Measurements from ENCODE around the gene SLC39A5. TPM values are rescaled to one million over a fixed set of nuclear protein-coding genes. Genes with fewer than 3 reads are reported as not detected.

SLC39A5 gene
- total and polyA plus RNA-seq, 7 donors = 0.16 to 0.23 TPM; not detected in 5

DNA sequence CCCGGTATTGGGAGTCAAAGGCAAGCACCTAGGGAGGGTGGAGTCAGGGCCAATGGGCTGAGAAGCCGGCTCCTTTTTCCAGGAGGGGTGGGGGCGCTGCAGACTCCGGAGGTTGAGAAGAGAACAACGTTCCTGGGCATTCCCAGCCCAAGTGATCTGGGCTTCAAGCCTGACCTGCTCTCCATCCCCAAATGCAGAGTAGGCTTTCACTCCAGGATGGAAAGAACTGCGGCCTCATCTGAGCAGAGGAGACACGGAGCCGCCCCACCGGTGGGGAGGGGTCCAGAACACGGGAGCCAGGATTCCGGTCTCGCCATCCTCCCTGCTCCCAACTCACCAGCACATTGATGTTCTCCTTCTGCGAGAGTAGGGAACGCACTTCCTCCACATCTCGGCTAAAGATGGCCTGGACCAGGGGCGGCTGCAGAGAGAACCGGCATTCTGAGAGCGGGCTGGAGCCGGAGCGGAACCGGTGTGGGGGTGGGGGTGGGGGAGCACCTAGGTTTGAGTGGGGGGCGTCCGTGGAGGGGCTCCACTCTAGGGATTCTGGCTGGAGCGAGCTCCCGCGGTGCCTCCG lies 27.7 kb downstream of the SLC39A5 start:
- 1 to 2% (median 1%) methylated on average over 21 to 27 of the region's 27 CpGs for WGBS, 3 donors
- Histone ChIP-seq H3K36me3 (ENCODE audit: insufficient read depth in 1 of 2, low read depth in 1 of 2) (peaks cover 11 to 44% of the 10 kb centered on the region in 2 donors), H3K4me1 (peaks cover 41% of the 10 kb centered on the region), H3K4me3 (peak overlapping the region; percentile 97), H3K27me3 (ENCODE audit: insufficient read depth in 3 of 3, low read length in 2 of 3) (no peaks in the 10 kb centered on the region), H3K9me3 (no peaks in the 10 kb centered on the region), H3K27ac (peak overlapping the region; percentile 89)
- intact Hi-C loops (cut with DNase I) = loop anchor here (2.0 to 5.0 kb wide), 4 partner anchors 35 to 130 kb away; partner anchors contain the start of genes ESYT1 (in 1 of the 2), NABP2 (in 1 of the 2) and RNF41 (in 1 of the 2)
- ATAC-seq (peak; percentile 1 to 28 (median 6)), DNase-seq (no peak)
- TF ChIP-seq, protein P1, sequence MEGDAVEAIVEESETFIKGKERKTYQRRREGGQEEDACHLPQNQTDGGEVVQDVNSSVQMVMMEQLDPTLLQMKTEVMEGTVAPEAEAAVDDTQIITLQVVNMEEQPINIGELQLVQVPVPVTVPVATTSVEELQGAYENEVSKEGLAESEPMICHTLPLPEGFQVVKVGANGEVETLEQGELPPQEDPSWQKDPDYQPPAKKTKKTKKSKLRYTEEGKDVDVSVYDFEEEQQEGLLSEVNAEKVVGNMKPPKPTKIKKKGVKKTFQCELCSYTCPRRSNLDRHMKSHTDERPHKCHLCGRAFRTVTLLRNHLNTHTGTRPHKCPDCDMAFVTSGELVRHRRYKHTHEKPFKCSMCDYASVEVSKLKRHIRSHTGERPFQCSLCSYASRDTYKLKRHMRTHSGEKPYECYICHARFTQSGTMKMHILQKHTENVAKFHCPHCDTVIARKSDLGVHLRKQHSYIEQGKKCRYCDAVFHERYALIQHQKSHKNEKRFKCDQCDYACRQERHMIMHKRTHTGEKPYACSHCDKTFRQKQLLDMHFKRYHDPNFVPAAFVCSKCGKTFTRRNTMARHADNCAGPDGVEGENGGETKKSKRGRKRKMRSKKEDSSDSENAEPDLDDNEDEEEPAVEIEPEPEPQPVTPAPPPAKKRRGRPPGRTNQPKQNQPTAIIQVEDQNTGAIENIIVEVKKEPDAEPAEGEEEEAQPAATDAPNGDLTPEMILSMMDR (IDR thresholded peaks at IDR 0.05) = no peak

DNA sequence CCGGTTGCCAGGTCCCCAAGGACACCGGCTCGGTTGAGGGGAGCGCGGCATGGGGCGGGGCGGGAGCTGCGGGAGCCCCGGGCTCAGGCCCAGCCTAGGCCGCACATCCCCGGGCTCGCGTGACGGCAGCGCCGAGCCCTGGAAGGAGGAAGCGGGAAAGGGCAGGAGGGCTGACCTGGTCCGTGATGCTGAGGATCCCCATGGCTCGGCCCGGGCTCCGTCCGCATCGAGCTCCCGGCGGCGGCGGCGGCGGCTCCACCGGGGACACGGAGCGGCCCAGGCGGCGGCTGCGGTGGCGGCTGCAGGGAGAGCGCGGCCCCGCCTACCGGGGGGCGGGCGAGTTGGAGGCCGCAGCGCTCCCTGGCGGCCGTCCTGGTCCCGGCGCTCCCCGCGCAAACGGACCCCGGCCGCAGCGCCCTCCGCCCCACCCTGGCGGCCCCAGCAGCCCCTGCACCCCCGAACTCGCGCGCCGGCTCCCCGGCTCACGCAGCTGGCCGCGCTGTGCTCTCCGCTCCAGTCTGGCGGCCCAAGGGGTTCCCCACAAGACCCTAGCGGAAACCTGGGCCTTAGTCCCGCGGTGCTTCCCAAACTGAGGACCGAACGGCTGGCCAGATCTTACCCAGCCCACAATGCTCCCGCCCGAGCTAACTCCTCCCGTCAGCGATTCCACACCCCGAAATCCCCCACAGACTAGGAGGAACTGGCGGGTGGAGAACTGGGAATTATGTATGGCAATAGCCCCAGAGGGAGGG lies 28.4 kb downstream of the SLC39A5 start, which contains the start of gene ANKRD52:
Gene ANKRD52 (minus strand): TSS at position 317 of the 752 bp plus-strand sequence. CDS start 115 bp downstream, at position 202.
- Histone ChIP-seq H3K27ac (peak within 1 kb of the TSS; percentile 89), H3K27me3 (ENCODE audit: insufficient read depth in 3 of 3, low read length in 2 of 3) (no peaks in the 10 kb centered on the region), H3K36me3 (ENCODE audit: insufficient read depth in 1 of 2, low read depth in 1 of 2) (peaks cover 4 to 38% of the 10 kb centered on the region in 2 donors), H3K4me1 (peaks cover 42% of the 10 kb centered on the region), H3K4me3 (peak within 1 kb of the TSS; percentile 97), H3K9me3 (no peaks in the 10 kb centered on the region)
- ATAC-seq (peak; percentile 71 to 84 (median 79)), DNase-seq (peak; percentile 82 to 85)
- WGBS, 3 donors = 0% methylated on average over 31 to 78 of the region's 78 CpGs
- intact Hi-C loops (cut with DNase I) = loop anchor here (5.0 kb wide), 3 partner anchors 36 to 131 kb away; partner anchors contain the start of genes ESYT1 (in 1 of the 2), NABP2 (in 1 of the 2) and RNF41 (in 1 of the 2)
- TF ChIP-seq, protein P1 (IDR thresholded peaks at IDR 0.05) = peak; percentile 83

GRCh38 chr12:56258820-56259183 lies 29.0 kb downstream of the SLC39A5 start:
- DNase-seq (no peak), ATAC-seq (no peak)
- peak overlapping the region; percentile 97 for H3K4me3 ChIP-seq
- TF ChIP-seq, protein P1 (IDR thresholded peaks at IDR 0.05) = no peak
- H3K4me1 ChIP-seq = peaks cover 42% of the 10 kb centered on the region
- 6 to 12% (median 7%) methylated on average over 9 of the region's 9 CpGs for WGBS, 3 donors
- H3K36me3 ChIP-seq (ENCODE audit: insufficient read depth in 1 of 2, low read depth in 1 of 2) = peaks cover 3 to 32% of the 10 kb centered on the region in 2 donors
- intact Hi-C loops (cut with DNase I) = loop anchor here (5.0 kb wide), 3 partner anchors 37 to 132 kb away; partner anchors contain the start of genes ESYT1 (in 1 of the 2), NABP2 (in 1 of the 2) and RNF41 (in 1 of the 2)
- no peaks in the 10 kb centered on the region for H3K9me3 ChIP-seq
- no peaks in the 10 kb centered on the region for H3K27me3 ChIP-seq (ENCODE audit: insufficient read depth in 3 of 3, low read length in 2 of 3)
- peak overlapping the region; percentile 89 for H3K27ac ChIP-seq

DNA sequence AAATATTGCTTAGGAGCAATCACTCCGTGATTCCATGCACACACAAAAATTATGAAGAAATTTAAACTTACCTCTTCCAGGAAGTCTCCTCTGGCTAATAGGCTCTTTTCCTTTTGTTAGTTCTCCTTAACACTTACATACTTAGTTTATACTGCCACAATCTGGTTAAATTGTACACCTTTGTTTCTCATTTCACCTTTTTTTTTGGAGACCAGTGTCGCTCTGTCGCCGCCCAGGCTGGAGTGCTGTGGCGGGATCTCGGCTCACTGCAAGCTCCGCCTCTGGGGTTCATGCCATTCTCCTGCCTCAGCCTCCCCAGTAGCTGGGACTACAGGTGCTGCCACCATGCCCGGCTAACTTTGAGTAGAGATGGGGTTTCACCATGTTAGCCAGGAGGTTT lies 30.5 kb downstream of the SLC39A5 start:
- Histone ChIP-seq H3K27me3 (ENCODE audit: insufficient read depth in 3 of 3, low read length in 2 of 3) (no peaks in the 10 kb centered on the region), H3K4me3 (peak overlapping the region; percentile 2), H3K36me3 (ENCODE audit: insufficient read depth in 1 of 2, low read depth in 1 of 2) (peaks cover 3 to 16% of the 10 kb centered on the region in 2 donors), H3K27ac (peak overlapping the region; percentile 83), H3K4me1 (peaks cover 39% of the 10 kb centered on the region), H3K9me3 (no peaks in the 10 kb centered on the region)
- ATAC-seq (no peak), DNase-seq (no peak)
- WGBS, 3 donors = 41 to 68% (median 54%) methylated on average over 8 of the region's 8 CpGs
- intact Hi-C loops (cut with DNase I) = no loop called here
- TF ChIP-seq, protein P1 (IDR thresholded peaks at IDR 0.05) = no peak

Measured in psoas muscle (tissue), 8 donors.